Measurements from ENCODE around the gene PIRT. TPM values are rescaled to one million over a fixed set of nuclear protein-coding genes. Genes with fewer than 3 reads are reported as not detected.

The PIRT gene
- total and polyA plus RNA-seq, 5 donors from 2014 or later: not detected

DNA sequence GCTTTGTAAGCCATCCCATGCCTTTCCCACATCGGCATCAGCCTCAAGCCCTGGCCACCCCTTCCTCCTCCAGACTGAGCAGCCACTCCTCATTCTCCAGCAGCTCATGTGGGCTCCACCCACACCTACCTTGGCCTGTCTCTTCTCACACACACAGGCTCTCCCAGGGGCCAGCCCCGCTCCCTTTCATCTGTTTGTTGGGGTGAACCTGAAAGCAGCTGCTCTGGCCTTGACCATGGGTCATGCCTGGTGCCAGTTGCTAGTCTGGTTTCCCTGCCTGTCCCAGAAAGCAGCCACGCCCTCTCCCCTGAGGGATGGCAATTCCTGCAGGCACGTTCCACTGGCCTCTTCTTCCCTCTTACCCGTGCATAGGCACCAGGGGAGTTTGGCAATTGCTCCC lies 22.6 kb downstream of the PIRT start:
- Mint-ChIP-seq H3K9me3 (peaks cover 0 to 2% (median 0%) of the 10 kb centered on the region in 7 donors), H3K4me3 (no peak overlapping the region), H3K27me3 (no peaks in the 10 kb centered on the region), H3K36me3 (no peaks in the 10 kb centered on the region), H3K4me1 (no peaks in the 10 kb centered on the region), H3K27ac (peak overlapping the region in 1 of 3 donors; percentile 56)
- ATAC-seq (ENCODE audit: low read depth in 2 of 2): no peak
- Histone ChIP-seq H3K4me1 (ENCODE audit: control insufficient read depth, insufficient read depth, low read length, poor library complexity, severe bottlenecking) (no peaks in the 10 kb centered on the region), H3K36me3 (ENCODE audit: control insufficient read depth, insufficient read depth, low read length) (no peaks in the 10 kb centered on the region), H3K27ac (ENCODE audit: insufficient read depth, low read length, poor library complexity, severe bottlenecking) (no peak overlapping the region), H3K4me3 (ENCODE audit: low read depth, low read length) (no peak overlapping the region), H3K9me3 (ENCODE audit: control insufficient read depth in 2 of 2, low read length in 2 of 2) (no peaks in the 10 kb centered on the region), H3K27me3 (ENCODE audit: control insufficient read depth, insufficient read depth, low read length) (no peaks in the 10 kb centered on the region)
- DNase-seq: no peak

GRCh38 chr17:10814075-10814474 lies 23.8 kb downstream of the PIRT start:
- Mint-ChIP-seq H3K27ac (no peak overlapping the region), H3K9me3 (peaks cover 0 to 2% (median 0%) of the 10 kb centered on the region in 7 donors), H3K27me3 (no peaks in the 10 kb centered on the region), H3K36me3 (no peaks in the 10 kb centered on the region), H3K4me3 (no peak overlapping the region), H3K4me1 (no peaks in the 10 kb centered on the region)
- Histone ChIP-seq H3K27ac (ENCODE audit: insufficient read depth, low read length, poor library complexity, severe bottlenecking) (no peak overlapping the region), H3K4me1 (ENCODE audit: control insufficient read depth, insufficient read depth, low read length, poor library complexity, severe bottlenecking) (no peaks in the 10 kb centered on the region), H3K9me3 (ENCODE audit: control insufficient read depth in 2 of 2, low read length in 2 of 2) (no peaks in the 10 kb centered on the region), H3K27me3 (ENCODE audit: control insufficient read depth, insufficient read depth, low read length) (no peaks in the 10 kb centered on the region), H3K4me3 (ENCODE audit: low read depth, low read length) (no peak overlapping the region), H3K36me3 (ENCODE audit: control insufficient read depth, insufficient read depth, low read length) (no peaks in the 10 kb centered on the region)
- ATAC-seq (ENCODE audit: low read depth in 2 of 2) (no peak), DNase-seq (no peak)

GRCh38 chr17:10812674-10813073 lies 25.2 kb downstream of the PIRT start:
- Histone ChIP-seq H3K4me1 (ENCODE audit: control insufficient read depth, insufficient read depth, low read length, poor library complexity, severe bottlenecking) (no peaks in the 10 kb centered on the region), H3K27me3 (ENCODE audit: control insufficient read depth, insufficient read depth, low read length) (no peaks in the 10 kb centered on the region), H3K36me3 (ENCODE audit: control insufficient read depth, insufficient read depth, low read length) (no peaks in the 10 kb centered on the region), H3K9me3 (ENCODE audit: control insufficient read depth in 2 of 2, low read length in 2 of 2) (no peaks in the 10 kb centered on the region), H3K4me3 (ENCODE audit: low read depth, low read length) (no peak overlapping the region), H3K27ac (ENCODE audit: insufficient read depth, low read length, poor library complexity, severe bottlenecking) (no peak overlapping the region)
- no peaks in the 10 kb centered on the region for H3K27me3 Mint-ChIP-seq
- no peaks in the 10 kb centered on the region for H3K4me1 Mint-ChIP-seq
- no peak for DNase-seq
- H3K4me3 Mint-ChIP-seq: no peak overlapping the region
- ATAC-seq (ENCODE audit: low read depth in 2 of 2): no peak
- peaks cover 0 to 2% (median 0%) of the 10 kb centered on the region in 7 donors for H3K9me3 Mint-ChIP-seq
- H3K36me3 Mint-ChIP-seq: no peaks in the 10 kb centered on the region
- H3K27ac Mint-ChIP-seq: no peak overlapping the region

DNA sequence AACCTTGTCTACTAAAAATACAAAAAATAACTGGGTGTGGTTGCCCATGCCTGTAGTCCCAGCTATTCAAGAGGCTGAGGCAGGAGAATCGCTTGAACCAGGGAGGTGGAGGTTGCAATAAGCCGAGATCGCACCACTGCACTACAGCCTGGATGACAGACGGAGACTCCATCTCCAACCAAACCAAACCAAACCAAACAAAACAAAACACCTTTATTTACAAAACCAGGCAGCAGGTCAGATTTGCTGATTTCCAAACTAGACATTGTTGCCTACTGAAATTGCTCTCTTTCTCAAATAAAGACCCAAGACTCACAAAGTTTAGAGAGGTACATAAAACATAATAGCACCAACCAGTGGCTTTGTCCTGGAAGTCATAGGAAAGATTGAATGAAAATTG lies 28.3 kb downstream of the PIRT start:
- no peaks in the 10 kb centered on the region for H3K27me3 ChIP-seq (ENCODE audit: control insufficient read depth, insufficient read depth, low read length)
- no peaks in the 10 kb centered on the region for H3K36me3 ChIP-seq (ENCODE audit: control insufficient read depth, insufficient read depth, low read length)
- H3K36me3 Mint-ChIP-seq: no peaks in the 10 kb centered on the region
- no peaks in the 10 kb centered on the region for H3K4me1 Mint-ChIP-seq
- no peak overlapping the region for H3K4me3 ChIP-seq (ENCODE audit: low read depth, low read length)
- no peak overlapping the region for H3K27ac Mint-ChIP-seq
- H3K4me3 Mint-ChIP-seq: no peak overlapping the region
- H3K4me1 ChIP-seq (ENCODE audit: control insufficient read depth, insufficient read depth, low read length, poor library complexity, severe bottlenecking): no peaks in the 10 kb centered on the region
- no peak for ATAC-seq (ENCODE audit: low read depth in 2 of 2)
- H3K9me3 ChIP-seq (ENCODE audit: control insufficient read depth in 2 of 2, low read length in 2 of 2): no peaks in the 10 kb centered on the region
- H3K27ac ChIP-seq (ENCODE audit: insufficient read depth, low read length, poor library complexity, severe bottlenecking): no peak overlapping the region
- H3K27me3 Mint-ChIP-seq: no peaks in the 10 kb centered on the region
- peaks cover 0 to 2% (median 0%) of the 10 kb centered on the region in 7 donors for H3K9me3 Mint-ChIP-seq
- DNase-seq: no peak

GRCh38 chr17:10807704-10808128 lies 30.2 kb downstream of the PIRT start:
- H3K27me3 Mint-ChIP-seq: no peaks in the 10 kb centered on the region
- Histone ChIP-seq H3K36me3 (ENCODE audit: control insufficient read depth, insufficient read depth, low read length) (no peaks in the 10 kb centered on the region), H3K9me3 (ENCODE audit: control insufficient read depth in 2 of 2, low read length in 2 of 2) (no peaks in the 10 kb centered on the region), H3K4me3 (ENCODE audit: low read depth, low read length) (no peak overlapping the region), H3K4me1 (ENCODE audit: control insufficient read depth, insufficient read depth, low read length, poor library complexity, severe bottlenecking) (no peaks in the 10 kb centered on the region), H3K27ac (ENCODE audit: insufficient read depth, low read length, poor library complexity, severe bottlenecking) (no peak overlapping the region), H3K27me3 (ENCODE audit: control insufficient read depth, insufficient read depth, low read length) (no peaks in the 10 kb centered on the region)
- H3K4me1 Mint-ChIP-seq: no peaks in the 10 kb centered on the region
- peaks cover 0 to 2% (median 0%) of the 10 kb centered on the region in 7 donors for H3K9me3 Mint-ChIP-seq
- H3K27ac Mint-ChIP-seq: no peak overlapping the region
- H3K4me3 Mint-ChIP-seq: no peak overlapping the region
- ATAC-seq (ENCODE audit: low read depth in 2 of 2) (no peak), DNase-seq (no peak)
- H3K36me3 Mint-ChIP-seq: no peaks in the 10 kb centered on the region

DNA sequence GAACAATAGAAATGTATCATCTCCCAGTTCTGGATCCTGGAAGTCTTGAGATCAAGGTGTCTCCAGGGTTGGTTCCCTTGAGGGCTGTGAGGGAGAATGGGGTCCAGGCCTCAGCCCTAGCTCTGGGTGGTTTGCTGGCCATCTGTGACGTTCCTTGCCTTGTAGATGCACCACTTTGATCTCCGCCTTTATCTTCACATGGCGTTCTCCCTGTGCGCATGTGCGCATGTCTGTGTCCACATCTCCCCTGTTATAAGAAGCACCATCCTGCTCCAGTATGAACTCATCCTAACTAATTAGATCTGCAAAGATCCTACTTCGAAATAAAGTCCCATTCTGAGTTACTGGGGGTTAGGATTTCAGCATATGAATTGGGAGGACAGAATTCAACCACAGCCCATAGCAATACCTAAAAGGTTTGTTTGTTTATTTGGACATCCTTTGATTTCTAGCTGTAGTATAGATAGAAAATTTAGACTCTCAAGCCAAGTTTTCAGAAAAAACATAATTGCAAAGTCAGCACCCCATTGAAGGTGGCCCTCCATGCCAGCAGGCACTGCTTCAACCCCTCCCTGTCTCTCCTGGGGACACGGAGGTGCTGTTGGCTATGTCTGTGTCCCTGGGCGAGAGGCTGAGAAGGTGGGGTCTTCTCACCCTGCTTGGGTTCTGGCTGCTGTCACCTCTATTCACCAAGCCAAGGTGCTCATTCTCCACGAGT lies 31.2 kb downstream of the PIRT start:
- H3K36me3 ChIP-seq (ENCODE audit: control insufficient read depth, insufficient read depth, low read length): no peaks in the 10 kb centered on the region
- H3K4me3 Mint-ChIP-seq: no peak overlapping the region
- H3K36me3 Mint-ChIP-seq: no peaks in the 10 kb centered on the region
- no peak overlapping the region for H3K27ac ChIP-seq (ENCODE audit: insufficient read depth, low read length, poor library complexity, severe bottlenecking)
- ATAC-seq (ENCODE audit: low read depth in 2 of 2): no peak
- no peaks in the 10 kb centered on the region for H3K4me1 ChIP-seq (ENCODE audit: control insufficient read depth, insufficient read depth, low read length, poor library complexity, severe bottlenecking)
- H3K4me1 Mint-ChIP-seq: no peaks in the 10 kb centered on the region
- H3K4me3 ChIP-seq (ENCODE audit: low read depth, low read length): no peak overlapping the region
- no peak overlapping the region for H3K27ac Mint-ChIP-seq
- H3K9me3 ChIP-seq (ENCODE audit: control insufficient read depth in 2 of 2, low read length in 2 of 2): no peaks in the 10 kb centered on the region
- H3K27me3 Mint-ChIP-seq: no peaks in the 10 kb centered on the region
- no peaks in the 10 kb centered on the region for H3K27me3 ChIP-seq (ENCODE audit: control insufficient read depth, insufficient read depth, low read length)
- no peaks in the 10 kb centered on the region for H3K9me3 Mint-ChIP-seq
- no peak for DNase-seq

GRCh38 chr17:10805911-10806310 lies 32.0 kb downstream of the PIRT start:
- Mint-ChIP-seq H3K4me1 (no peaks in the 10 kb centered on the region), H3K36me3 (no peaks in the 10 kb centered on the region), H3K9me3 (no peaks in the 10 kb centered on the region), H3K27me3 (no peaks in the 10 kb centered on the region), H3K27ac (no peak overlapping the region), H3K4me3 (no peak overlapping the region)
- Histone ChIP-seq H3K4me3 (ENCODE audit: low read depth, low read length) (no peak overlapping the region), H3K27me3 (ENCODE audit: control insufficient read depth, insufficient read depth, low read length) (no peaks in the 10 kb centered on the region), H3K4me1 (ENCODE audit: control insufficient read depth, insufficient read depth, low read length, poor library complexity, severe bottlenecking) (no peaks in the 10 kb centered on the region), H3K9me3 (ENCODE audit: control insufficient read depth in 2 of 2, low read length in 2 of 2) (no peaks in the 10 kb centered on the region), H3K36me3 (ENCODE audit: control insufficient read depth, insufficient read depth, low read length) (no peaks in the 10 kb centered on the region), H3K27ac (ENCODE audit: insufficient read depth, low read length, poor library complexity, severe bottlenecking) (no peak overlapping the region)
- no peak for ATAC-seq (ENCODE audit: low read depth in 2 of 2)
- no peak for DNase-seq

DNA sequence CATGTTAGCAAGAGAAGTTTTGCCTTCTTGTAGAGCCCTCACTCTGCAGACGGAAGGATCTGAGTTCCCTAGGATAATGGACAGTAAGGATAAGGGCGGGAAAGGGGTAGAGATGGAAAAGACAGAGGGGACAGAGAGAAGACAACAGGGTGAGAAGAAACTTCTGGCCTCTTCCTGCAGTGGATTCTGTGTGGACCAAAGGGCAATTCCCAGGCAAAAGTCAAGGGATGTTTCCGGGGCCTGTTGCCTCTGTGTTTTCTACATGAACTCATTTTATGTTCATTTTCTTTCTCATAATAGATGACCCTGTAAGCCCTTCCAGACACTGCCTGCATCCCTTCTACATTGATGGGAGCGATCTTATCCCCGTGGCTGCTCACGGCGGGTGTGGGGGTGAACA lies 33.3 kb downstream of the PIRT start:
- no peak overlapping the region for H3K27ac ChIP-seq (ENCODE audit: insufficient read depth, low read length, poor library complexity, severe bottlenecking)
- DNase-seq (no peak), ATAC-seq (ENCODE audit: low read depth in 2 of 2) (no peak)
- Mint-ChIP-seq H3K9me3 (no peaks in the 10 kb centered on the region), H3K27me3 (no peaks in the 10 kb centered on the region), H3K4me1 (no peaks in the 10 kb centered on the region), H3K27ac (no peak overlapping the region), H3K36me3 (no peaks in the 10 kb centered on the region), H3K4me3 (no peak overlapping the region)
- H3K27me3 ChIP-seq (ENCODE audit: control insufficient read depth, insufficient read depth, low read length): no peaks in the 10 kb centered on the region
- H3K36me3 ChIP-seq (ENCODE audit: control insufficient read depth, insufficient read depth, low read length): no peaks in the 10 kb centered on the region
- H3K4me3 ChIP-seq (ENCODE audit: low read depth, low read length): no peak overlapping the region
- H3K9me3 ChIP-seq (ENCODE audit: control insufficient read depth in 2 of 2, low read length in 2 of 2): no peaks in the 10 kb centered on the region
- no peaks in the 10 kb centered on the region for H3K4me1 ChIP-seq (ENCODE audit: control insufficient read depth, insufficient read depth, low read length, poor library complexity, severe bottlenecking)

All from CD4-positive, CD25-positive, alpha-beta regulatory T cell (primary cell).